Vagina (tissue), 2 donors: ENCODE measurements around the gene COL27A1. TPM values are rescaled to one million over a fixed set of nuclear protein-coding genes. Genes with fewer than 3 reads are reported as not detected.

Experiments used
- DNase-seq, 2 donors: peaks; one replicate each; pipeline ENCODE4 v3.0.0-alpha.2; 2017; ENCODE audit errors: extremely low spot score in 2 of 2
- H3K27ac ChIP-seq: fragments of 200-600 bp; sonication (generic); one replicate; pipeline ENCODE4 v1.5.1; 2019
- H3K27me3 ChIP-seq: fragments of 200-600 bp; sonication (generic); one replicate; pipeline ENCODE4 v1.5.1; 2019
- H3K36me3 ChIP-seq, 2 donors: fragments of 200-600 bp; sonication (generic); one replicate each; pipeline ENCODE4 v1.5.1; 2017 to 2019
- H3K4me1 ChIP-seq: fragments of 200-600 bp; sonication (generic); one replicate; pipeline ENCODE4 v1.5.1; 2019
- H3K4me3 ChIP-seq, 2 donors: fragments of 200-600 bp; sonication (generic); 1 replicate in 1 of 2; 2 replicates in 1 of 2; pipeline ENCODE4 v1.5.1; 2016 to 2019
- H3K9me3 ChIP-seq: fragments of 200-600 bp; sonication (generic); one replicate; pipeline ENCODE4 v1.5.1; 2019
- POLR2A ChIP-seq, 2 donors: fragments of 450-650 bp; IDR thresholded peaks; one replicate each; pipeline ENCODE4 v1.6.1; 2017; ENCODE audit warnings: antibody characterized with exemption in 2 of 2, mild to moderate bottlenecking in 2 of 2, moderate library complexity in 2 of 2
- POLR2AphosphoS5 ChIP-seq, 2 donors: sonication (generic); formaldehyde crosslinking; IDR thresholded peaks; one replicate each; pipeline ENCODE4 v1.9.0; 2017; ENCODE audit warnings: antibody characterized with exemption in 2 of 2, mild to moderate bottlenecking in 2 of 2, low read depth in 1 of 2; ENCODE audit not compliant: insufficient read depth in 1 of 2
- intact Hi-C: fragments of 100-400 bp; cut with DNase I; formaldehyde crosslinking; loops from one replicate; pipeline ENCODE4 v1.15.1; 2023
- total RNA-seq: library from RNA; depleted of rRNA; stranded (reverse); fragments of >200 nt; gene quantifications from one replicate; pipeline ENCODE4 v1.2.3, GENCODE V29; 2016
- TF ChIP-seq, protein P1 (sequence below), 3 experiments: fragments of 450-650 bp in 2 of 3; fragments of 200-600 bp in 1 of 3; sonication (generic) in 1 of 3; IDR thresholded peaks; one replicate each; pipeline ENCODE4 v1.5.1; 2017 to 2019; ENCODE audit warnings: antibody characterized with exemption in 3 of 3, mild to moderate bottlenecking in 2 of 3, moderate library complexity in 2 of 3

Gene COL27A1
- total RNA-seq, 1 donor from 2014 or later, result 17.2 TPM

DNA sequence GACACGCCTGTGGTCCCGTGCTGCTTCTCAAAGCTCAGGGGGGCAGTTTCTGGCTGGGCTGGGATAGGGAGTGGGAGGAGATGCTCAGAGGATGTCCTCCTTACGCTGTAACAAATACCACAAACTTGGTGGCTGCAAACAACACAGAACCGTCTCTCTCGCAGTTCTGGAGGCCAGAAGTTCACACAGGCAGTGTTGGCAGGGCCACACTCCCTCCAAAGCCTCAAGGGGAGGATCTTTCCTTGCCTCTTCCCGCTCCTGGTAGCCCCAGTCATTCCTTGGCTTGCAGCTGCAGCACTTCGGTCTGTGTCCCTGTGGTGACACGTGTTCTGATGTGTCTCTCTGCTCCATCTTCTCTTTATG is 157.2 kb downstream of the COL27A1 start:
- Histone ChIP-seq H3K27me3 (no peaks in the 10 kb centered on the region), H3K9me3 (no peaks in the 10 kb centered on the region), H3K4me3 (no peak overlapping the region), H3K27ac (no peak overlapping the region), H3K4me1 (no peaks in the 10 kb centered on the region), H3K36me3 (peaks cover 0 to 2% of the 10 kb centered on the region in 2 donors)
- TF ChIP-seq, protein P1, sequence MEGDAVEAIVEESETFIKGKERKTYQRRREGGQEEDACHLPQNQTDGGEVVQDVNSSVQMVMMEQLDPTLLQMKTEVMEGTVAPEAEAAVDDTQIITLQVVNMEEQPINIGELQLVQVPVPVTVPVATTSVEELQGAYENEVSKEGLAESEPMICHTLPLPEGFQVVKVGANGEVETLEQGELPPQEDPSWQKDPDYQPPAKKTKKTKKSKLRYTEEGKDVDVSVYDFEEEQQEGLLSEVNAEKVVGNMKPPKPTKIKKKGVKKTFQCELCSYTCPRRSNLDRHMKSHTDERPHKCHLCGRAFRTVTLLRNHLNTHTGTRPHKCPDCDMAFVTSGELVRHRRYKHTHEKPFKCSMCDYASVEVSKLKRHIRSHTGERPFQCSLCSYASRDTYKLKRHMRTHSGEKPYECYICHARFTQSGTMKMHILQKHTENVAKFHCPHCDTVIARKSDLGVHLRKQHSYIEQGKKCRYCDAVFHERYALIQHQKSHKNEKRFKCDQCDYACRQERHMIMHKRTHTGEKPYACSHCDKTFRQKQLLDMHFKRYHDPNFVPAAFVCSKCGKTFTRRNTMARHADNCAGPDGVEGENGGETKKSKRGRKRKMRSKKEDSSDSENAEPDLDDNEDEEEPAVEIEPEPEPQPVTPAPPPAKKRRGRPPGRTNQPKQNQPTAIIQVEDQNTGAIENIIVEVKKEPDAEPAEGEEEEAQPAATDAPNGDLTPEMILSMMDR (IDR thresholded peaks at IDR 0.05), result no peak
- TF ChIP-seq POLR2A (IDR thresholded peaks at IDR 0.05) (no peak), POLR2AphosphoS5 (IDR thresholded peaks at IDR 0.05; ENCODE audit: insufficient read depth in 1 of 2, low read depth in 1 of 2) (no peak)
- peak; percentile 49 to 72 for DNase-seq
- intact Hi-C loops, result no loop called here

DNA sequence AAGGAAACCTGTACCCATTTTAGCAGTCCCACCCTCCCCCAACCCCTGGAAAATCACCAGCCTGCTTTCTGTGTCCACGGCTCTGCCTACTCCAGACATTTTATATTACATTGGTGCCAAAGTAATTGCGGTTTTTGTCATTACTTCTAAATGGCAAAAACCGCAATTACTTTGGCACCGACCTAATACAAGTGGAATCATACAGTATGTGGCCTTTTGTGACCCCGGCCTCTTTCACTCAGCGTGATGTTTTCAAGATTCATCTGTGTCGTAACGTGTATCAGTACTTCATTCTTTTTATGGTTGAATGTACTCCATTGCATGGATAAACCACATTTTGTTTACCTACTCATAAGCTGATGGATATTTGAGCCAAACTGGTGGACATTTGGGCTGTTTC is 157.8 kb downstream of the COL27A1 start:
- H3K4me3 ChIP-seq, result no peak overlapping the region
- intact Hi-C loops, result no loop called here
- TF ChIP-seq POLR2A (IDR thresholded peaks at IDR 0.05), result no peak
- TF ChIP-seq, protein P1 (IDR thresholded peaks at IDR 0.05), result no peak
- TF ChIP-seq POLR2AphosphoS5 (IDR thresholded peaks at IDR 0.05; ENCODE audit: insufficient read depth in 1 of 2, low read depth in 1 of 2), result no peak
- H3K4me1 ChIP-seq, result no peaks in the 10 kb centered on the region
- no peaks in the 10 kb centered on the region for H3K9me3 ChIP-seq
- peak; percentile 18 to 40 for DNase-seq
- no peak overlapping the region for H3K27ac ChIP-seq
- H3K27me3 ChIP-seq, result no peaks in the 10 kb centered on the region
- no peaks in the 10 kb centered on the region for H3K36me3 ChIP-seq

DNA sequence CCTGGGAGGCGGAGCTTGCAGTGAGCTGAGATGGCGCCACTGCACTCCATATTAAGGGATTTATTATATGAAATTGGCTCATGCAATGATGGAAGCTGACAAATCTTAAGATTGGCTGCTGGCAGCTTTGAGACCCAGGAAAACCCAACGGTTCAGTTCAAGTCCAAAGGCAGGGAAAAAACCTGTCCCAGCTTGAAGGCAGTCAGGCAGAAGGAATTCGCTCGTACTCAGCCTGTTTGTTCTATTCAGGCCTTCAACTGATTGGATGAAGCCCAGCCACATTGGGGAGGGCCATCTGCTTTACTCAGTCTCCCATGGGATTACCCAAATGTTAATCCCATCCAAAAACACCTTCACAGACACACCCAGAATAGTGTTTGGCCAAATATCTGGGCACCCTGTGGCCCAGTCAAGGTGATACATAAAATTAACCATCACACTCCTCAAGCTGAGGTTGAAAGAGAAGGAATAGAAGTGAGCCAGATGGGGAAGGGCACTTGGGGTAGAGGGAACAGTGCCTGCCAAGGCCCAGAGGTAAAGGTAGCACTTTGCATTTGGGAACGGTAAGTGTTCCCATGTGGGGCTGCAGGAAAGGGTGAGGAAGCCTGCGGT is 159.0 kb downstream of the COL27A1 start:
- DNase-seq, result peak; percentile 16 to 87
- TF ChIP-seq POLR2AphosphoS5 (IDR thresholded peaks at IDR 0.05; ENCODE audit: insufficient read depth in 1 of 2, low read depth in 1 of 2), result no peak
- TF ChIP-seq POLR2A (IDR thresholded peaks at IDR 0.05), result no peak
- TF ChIP-seq, protein P1 (IDR thresholded peaks at IDR 0.05), result no peak
- H3K27ac ChIP-seq, result no peak overlapping the region

DNA sequence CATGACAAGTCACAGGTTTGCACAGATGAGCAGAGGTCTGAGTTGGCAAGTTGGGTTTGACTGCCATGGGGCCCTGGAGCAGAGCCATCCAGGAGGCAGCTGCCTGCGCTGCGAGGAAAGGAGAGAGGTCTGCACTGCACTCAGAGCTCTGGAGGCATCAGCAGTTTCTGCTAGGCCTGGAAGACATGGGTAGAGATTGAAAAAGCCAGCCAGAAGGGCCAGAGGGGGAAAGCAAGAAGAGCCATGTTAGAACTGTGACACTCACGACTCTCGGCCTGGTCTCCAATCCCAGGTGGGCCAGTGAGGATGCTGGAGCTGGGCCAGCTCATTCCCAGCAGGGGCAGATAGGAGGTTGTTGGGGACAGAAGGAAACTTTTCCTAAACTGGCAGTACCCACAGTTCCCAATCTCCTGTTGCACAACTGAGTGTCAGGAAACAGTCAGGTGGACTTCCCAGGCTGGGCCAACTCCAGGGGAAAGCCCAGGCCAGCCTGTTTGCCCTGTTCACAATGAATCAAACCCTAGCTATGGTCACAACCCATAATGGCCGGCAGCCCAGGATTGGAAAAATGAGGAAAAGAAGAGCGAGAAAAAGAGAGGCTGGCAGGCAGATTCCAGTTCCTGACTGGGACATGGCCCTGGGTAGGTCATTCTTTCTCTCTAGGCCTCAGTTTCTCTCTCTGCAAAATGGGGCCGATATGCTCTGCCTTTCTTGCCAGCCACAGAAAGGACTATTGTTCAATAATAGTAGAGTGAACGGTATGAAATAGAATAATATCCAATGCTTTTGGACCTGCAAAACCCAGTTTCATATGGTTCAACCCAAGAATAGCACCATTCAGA is 159.8 kb downstream of the COL27A1 start:
- H3K9me3 ChIP-seq, result no peaks in the 10 kb centered on the region
- intact Hi-C loops, result no loop called here
- H3K4me1 ChIP-seq, result no peaks in the 10 kb centered on the region
- DNase-seq, result peak; percentile 64 to 95
- no peak overlapping the region for H3K27ac ChIP-seq
- no peak overlapping the region for H3K4me3 ChIP-seq
- H3K36me3 ChIP-seq, result no peaks in the 10 kb centered on the region
- TF ChIP-seq POLR2AphosphoS5 (IDR thresholded peaks at IDR 0.05; ENCODE audit: insufficient read depth in 1 of 2, low read depth in 1 of 2) (no peak), POLR2A (IDR thresholded peaks at IDR 0.05) (no peak)
- TF ChIP-seq, protein P1 (IDR thresholded peaks at IDR 0.05), result no peak
- no peaks in the 10 kb centered on the region for H3K27me3 ChIP-seq

More for the DNA sequence above, 159.0 kb downstream of the COL27A1 start:
- no peaks in the 10 kb centered on the region for H3K27me3 ChIP-seq
- no peak overlapping the region for H3K4me3 ChIP-seq
- no peaks in the 10 kb centered on the region for H3K9me3 ChIP-seq
- no peaks in the 10 kb centered on the region for H3K4me1 ChIP-seq
- no peaks in the 10 kb centered on the region for H3K36me3 ChIP-seq
- intact Hi-C loops, result no loop called here
